CD1c-positive myeloid dendritic cell (primary cell): Measurements from ENCODE around the gene MACF1.

ENCODE experiments used
- DNase-seq: peaks from one replicate; pipeline ENCODE4 v3.0.0-alpha.2; 2016; ENCODE audit errors: extremely low spot score

Gene MACF1

GRCh38 chr1:39392851-39393573 is 188.5 kb downstream of the MACF1 start:
- DNase-seq, result no peak

- DNase-seq, result no peak
Observed at GRCh38 chr1:39393645-39394044, 189.2 kb downstream of the MACF1 start.

GRCh38 chr1:39394059-39394458 is 189.6 kb downstream of the MACF1 start:
- no peak for DNase-seq

GRCh38 chr1:39394598-39394997 is 190.1 kb downstream of the MACF1 start:
- DNase-seq, result no peak

- no peak for DNase-seq
Observed at GRCh38 chr1:39395357-39395831, 190.9 kb downstream of the MACF1 start.

- no peak for DNase-seq
Observed at GRCh38 chr1:39396671-39397070, 192.2 kb downstream of the MACF1 start.

- DNase-seq, result no peak
Observed at GRCh38 chr1:39397487-39397886, 193.0 kb downstream of the MACF1 start.

- DNase-seq, result peak; percentile 74
Observed at GRCh38 chr1:39398278-39399021, 194.0 kb downstream of the MACF1 start.

- DNase-seq, result no peak
Observed at GRCh38 chr1:39401106-39401505, 196.6 kb downstream of the MACF1 start.

- no peak for DNase-seq
Observed at GRCh38 chr1:39404876-39405275, 200.4 kb downstream of the MACF1 start.

- no peak for DNase-seq
Observed at GRCh38 chr1:39405358-39405757, 200.9 kb downstream of the MACF1 start.

- no peak for DNase-seq
Observed at GRCh38 chr1:39406533-39407450, 202.3 kb downstream of the MACF1 start.

GRCh38 chr1:39407510-39407895 is 203.0 kb downstream of the MACF1 start:
- DNase-seq, result peak; percentile 45

- no peak for DNase-seq
Observed at GRCh38 chr1:39407896-39408640, 203.6 kb downstream of the MACF1 start.

GRCh38 chr1:39408641-39409054 is 204.2 kb downstream of the MACF1 start:
- peak; percentile 91 for DNase-seq

GRCh38 chr1:39409055-39409816 is 204.7 kb downstream of the MACF1 start:
- peak; percentile 28 for DNase-seq

GRCh38 chr1:39410915-39411436 is 206.5 kb downstream of the MACF1 start:
- DNase-seq, result peak; percentile 52

GRCh38 chr1:39411526-39412478 is 207.3 kb downstream of the MACF1 start:
- DNase-seq, result no peak

GRCh38 chr1:39412892-39413291 is 208.4 kb downstream of the MACF1 start:
- DNase-seq, result no peak
